Stimulated activated CD8-positive, alpha-beta memory T cell treated with anti-CD3 and anti-CD28 coated beads, Interleukin-12 subunit alpha, Interleukin-12 subunit beta, amount 100 ng/mL, for 1 hour (primary cell): ENCODE data around the gene SAC3D1.

ENCODE experiments used
- DNase-seq: peaks from one replicate; pipeline ENCODE4 v3.0.0-alpha.2; 2020; ENCODE audit warnings: low read depth

Gene SAC3D1

GRCh38 chr11:65060913-65061408, 20.0 kb downstream of the SAC3D1 start:
- DNase-seq = no peak

- DNase-seq = no peak
These were observed 22.5 kb downstream of the SAC3D1 start for GRCh38 chr11:65063532-65063931.

DNA sequence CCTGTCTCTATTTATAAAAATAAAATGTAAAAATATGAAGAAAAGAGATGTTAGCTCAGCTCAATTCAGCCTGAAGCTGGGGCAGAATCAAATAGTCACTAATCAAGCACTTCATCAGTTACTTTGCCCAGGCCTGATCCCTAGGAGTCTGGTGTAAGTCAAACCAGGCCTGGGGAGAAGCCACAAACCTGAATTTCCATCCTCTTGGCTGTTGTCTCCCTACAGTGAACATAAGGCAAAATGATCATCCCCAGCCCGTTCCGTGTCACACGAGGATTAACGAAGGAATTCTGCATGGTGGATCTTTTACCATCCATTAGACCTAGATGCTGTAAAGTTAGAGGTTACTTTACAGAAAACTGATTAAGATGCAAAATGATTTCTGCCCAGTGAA, 23.8 kb downstream of the SAC3D1 start:
- no peak for DNase-seq

- DNase-seq = no peak
These were observed 24.8 kb downstream of the SAC3D1 start for GRCh38 chr11:65065851-65066250.

- DNase-seq = no peak
These were observed 25.3 kb downstream of the SAC3D1 start for GRCh38 chr11:65066315-65066714.

DNA sequence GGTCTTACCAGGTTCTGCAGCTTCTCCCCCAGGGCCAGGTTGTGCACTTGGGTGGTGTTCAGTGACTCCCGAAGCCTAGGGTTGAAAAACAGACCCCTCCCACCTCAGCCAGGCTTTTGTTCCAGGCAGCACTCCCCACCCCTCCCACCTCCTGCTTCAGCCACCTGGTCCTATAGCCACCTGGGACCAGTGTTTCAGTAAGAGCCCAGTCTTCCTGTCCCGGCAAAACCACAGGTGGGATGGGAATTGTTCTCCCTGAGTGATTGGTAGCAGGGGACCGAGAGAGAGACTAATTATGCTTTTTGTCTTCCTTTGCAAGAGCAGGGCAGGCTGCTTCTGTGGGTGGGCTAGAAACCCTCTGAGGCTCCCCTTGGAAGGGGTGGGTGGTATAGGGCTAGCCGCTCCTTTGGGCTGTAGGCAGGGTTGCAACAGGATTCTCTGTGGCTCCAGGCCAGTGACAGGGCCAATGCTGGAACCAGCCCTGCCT, 25.8 kb downstream of the SAC3D1 start:
- no peak for DNase-seq

DNA sequence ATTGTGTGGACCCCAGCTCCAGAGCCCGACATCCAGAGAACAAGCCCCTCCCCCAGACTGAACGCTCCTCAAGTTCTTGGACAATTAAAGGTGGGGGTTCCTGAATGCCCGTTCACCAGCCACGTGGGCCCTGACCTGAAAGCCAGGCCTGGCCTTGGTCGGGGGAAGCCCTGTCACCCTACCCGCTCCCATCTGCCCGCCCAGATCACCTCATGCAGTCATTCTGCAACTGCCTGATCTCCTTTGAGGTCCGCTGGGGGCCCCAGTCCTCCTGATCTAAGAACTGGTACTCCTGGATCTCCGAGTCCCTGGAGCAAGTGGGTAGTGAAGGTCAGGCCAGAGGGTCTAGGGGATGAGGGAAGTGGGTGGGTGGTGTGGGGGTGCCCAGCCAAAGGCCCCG, 26.4 kb downstream of the SAC3D1 start:
- DNase-seq = no peak

DNA sequence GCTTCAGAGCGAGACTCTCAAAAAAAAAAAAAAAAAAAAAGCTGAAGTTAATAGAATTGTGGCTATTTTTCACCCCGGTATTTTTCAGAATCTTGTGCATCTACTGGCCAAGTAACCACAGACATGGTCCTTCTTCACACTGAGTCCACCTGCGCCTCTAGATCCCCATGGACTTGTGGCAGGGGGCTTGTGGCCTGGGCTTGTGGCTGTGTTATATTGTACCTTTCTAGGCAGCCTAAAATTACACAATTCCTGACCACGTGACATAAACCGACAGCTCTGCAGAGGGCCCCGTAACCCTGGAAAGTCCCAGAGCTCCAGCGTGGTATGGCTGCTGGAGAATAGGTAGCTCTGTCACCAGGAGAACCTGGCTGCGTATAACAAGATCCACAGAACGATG, 28.2 kb downstream of the SAC3D1 start:
- no peak for DNase-seq

DNA sequence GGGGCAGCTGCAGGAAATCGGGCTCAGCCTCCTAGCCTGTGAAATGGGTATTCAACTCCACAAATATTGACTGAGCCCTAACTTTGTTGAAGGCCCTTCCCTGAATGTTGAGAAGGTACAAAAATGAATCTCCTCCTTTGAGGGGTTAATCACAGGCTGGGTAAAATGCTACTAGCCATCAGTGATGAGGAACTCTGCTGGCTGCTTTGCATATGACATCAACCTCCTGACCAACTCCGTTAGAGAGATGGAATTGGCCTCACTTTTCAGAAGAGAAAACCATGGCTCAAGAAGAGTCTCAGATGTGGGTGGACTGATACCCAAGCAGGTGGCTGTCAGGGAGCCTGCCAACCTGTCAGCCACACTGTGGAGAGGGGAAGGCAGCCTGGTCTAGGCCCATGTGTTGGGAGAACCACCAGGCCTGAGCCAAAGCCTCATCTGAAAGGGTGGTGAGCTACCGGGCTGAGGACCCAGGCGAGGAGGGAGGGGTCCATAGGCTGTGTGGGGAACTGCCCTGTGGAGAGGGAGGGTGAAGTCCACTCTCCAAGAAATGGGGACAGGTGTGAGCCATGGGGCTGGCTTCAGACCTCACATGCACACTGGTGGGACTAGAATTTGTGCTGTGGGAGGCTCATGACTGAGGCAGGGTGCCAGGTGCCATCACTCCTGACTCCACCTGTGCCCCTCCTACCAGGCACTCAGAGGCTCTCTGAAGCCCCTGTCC, 31.1 kb downstream of the SAC3D1 start:
- no peak for DNase-seq

- no peak for DNase-seq
These were observed 31.6 kb downstream of the SAC3D1 start for GRCh38 chr11:65072631-65072966.

DNA sequence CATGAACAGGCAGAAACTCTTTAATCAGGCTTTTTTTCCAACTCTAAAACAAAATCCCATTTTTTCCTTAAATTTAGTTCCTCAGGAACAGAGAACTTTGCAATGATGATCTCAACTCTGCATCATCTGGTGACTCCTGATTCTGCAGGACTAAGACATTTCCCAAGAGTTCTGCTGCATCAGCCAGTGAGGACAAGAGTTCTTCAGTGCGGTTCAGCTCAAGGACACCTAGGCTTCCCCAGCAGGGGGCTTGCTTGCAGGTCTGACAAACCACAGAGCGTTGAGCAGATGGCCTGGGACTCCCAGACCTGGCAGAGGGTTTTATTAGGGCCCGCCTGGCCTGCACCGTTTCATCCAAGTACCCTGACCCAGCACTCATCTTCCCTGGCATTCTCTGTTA, 36.4 kb downstream of the SAC3D1 start:
- no peak for DNase-seq

GRCh38 chr11:65078151-65078550, 37.1 kb downstream of the SAC3D1 start:
- peak; percentile 57 for DNase-seq

DNA sequence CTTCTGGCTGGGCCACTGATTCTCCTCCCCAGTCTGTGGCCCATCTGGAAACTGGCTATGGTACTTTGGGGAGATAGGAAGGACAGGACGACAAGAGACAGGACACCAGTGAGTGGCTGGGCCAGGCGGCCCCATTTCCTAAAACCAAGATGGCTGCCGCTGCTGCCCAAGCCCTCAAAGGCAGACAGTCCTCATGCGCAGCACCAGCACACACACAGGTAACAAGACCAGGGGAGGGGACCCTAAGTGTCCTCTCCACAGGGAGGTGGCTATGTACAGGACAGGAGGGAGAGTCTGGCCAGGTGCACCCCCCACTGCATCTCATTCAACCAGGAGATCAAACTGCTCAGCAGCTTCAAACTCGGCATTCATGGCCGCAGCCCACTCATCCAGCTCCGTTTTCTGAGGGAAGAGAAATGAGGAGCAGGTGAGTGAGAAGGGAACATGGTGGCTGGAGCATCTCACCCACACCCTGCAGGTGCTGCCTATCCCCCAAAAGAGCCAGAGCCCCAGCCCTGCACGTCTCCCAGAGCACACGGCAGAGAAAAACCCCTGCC, 37.9 kb downstream of the SAC3D1 start:
- DNase-seq = no peak

DNA sequence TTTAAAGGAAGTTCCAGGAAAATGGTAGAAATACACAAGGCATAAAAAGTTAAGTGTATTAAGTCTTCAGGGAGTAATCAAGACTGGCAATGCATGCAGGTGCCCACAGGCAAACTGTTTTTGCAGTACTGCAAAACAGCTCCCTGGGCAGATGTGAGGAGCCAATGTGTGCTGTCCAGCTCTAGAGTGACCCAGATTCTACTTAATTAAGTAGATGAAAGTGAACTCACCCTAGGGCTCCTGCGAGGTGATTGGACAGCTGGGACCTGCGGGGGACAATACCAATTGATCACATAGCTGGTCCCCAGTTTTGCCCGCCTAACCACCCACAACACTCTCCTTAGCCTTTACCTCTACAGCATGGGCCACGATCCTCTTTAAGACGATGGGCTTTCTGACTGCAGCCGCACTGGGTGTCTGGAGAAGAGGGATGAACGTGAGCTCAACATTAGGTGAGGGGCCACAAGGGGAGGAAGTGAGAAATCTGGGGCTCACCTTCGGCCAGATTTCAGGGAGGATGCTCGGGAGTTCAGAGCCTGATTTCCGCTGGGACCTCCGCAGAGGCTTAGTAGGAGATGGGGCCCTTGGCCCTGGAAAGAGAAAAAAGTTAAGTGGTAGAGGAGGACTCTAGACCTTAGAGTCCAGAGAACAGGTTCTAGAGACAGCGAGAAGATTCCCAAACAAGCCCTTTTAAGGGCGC, 42.3 kb downstream of the SAC3D1 start:
- DNase-seq = no peak

- DNase-seq = peak; percentile 96
These were observed 43.0 kb downstream of the SAC3D1 start, which contains the start of the genes CDCA5 and ZFPL1 for GRCh38 chr11:65083834-65084597. CDCA5 (minus strand) TSS chr11:65084040; CDS start chr11:65083978, 62 bp downstream. ZFPL1 (plus strand) TSS chr11:65084222; CDS start chr11:65084699, 477 bp downstream.

- DNase-seq = no peak
These were observed 43.8 kb downstream of the SAC3D1 start for GRCh38 chr11:65084598-65085375.

DNA sequence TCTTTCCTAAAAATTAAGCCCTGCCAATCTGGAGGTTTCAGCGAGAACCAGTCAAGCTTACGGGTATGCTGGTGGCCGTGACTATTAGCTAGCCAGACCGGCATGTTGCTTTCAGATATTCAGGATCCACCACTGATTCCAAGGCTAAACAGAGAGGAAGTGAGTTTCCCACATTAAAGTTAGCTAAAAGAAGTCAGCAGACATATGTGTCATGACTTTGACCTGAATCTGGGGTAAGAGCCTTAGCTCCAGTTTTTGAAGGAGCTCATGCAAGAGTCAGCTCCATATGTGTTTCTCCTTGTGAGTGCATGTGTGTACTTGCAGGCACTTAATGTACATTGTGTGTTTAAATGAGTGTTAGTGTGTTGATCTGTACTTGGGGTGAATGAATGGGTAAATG, 44.4 kb downstream of the SAC3D1 start:
- no peak for DNase-seq

DNA sequence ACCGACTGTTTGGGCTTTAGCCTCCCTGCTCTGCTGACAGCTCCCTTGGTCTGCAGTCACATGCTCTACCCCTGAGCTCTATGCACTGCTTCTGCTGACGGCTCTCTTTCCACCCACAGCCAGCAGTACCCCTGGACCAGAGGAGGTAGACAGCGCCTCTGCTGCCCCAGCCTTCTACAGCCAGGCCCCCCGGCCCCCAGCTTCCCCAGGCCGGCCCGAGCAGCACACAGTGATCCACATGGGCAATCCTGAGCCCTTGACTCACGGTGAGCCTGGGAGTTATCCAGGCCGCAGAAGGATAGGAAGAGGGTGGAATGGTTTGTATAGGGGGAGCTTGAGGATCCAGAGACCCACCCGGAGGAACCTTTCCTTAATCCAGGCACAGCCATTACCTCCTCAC, 45.8 kb downstream of the SAC3D1 start:
- DNase-seq = no peak

- DNase-seq = no peak
These were observed 46.2 kb downstream of the SAC3D1 start for GRCh38 chr11:65087216-65087615.

DNA sequence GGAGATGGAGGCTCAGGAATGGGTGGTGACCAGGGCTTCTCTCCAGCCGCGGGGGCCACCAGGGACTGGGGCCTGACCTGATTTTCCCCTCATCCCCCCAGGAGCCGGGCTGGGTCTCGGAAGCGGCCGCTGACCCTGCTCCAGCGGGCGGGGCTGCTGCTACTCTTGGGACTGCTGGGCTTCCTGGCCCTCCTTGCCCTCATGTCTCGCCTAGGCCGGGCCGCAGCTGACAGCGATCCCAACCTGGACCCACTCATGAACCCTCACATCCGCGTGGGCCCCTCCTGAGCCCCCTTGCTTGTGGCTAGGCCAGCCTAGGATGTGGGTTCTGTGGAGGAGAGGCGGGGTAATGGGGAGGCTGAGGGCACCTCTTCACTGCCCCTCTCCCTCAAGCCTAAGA, 46.8 kb downstream of the SAC3D1 start:
- no peak for DNase-seq

GRCh38 chr11:65089621-65090020, 48.6 kb downstream of the SAC3D1 start:
- no peak for DNase-seq

DNA sequence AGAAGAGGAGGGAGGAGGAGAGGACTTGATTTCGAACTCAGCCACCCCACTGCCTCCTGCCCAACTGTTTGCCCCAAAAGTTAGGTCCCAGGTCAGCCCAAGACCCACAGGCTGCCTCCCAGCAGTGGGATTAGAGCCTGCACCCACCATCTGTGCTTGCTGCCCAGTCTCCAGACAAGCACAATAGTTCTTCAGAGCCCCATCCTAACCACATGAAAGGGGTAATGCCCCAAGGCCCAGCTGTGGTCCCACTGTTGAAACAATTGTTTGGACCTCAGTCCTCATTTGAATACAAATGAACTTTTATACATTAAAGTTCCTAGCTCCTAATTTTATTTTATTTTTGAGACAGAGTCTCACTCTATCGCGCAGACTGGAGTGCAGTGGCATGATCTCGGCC, 49.6 kb downstream of the SAC3D1 start:
- DNase-seq = no peak
